GM19372 (cell line): ENCODE measurements around the gene ZNF804B.
"Not testable (repeated sequence)": the region's sequence is repeated elsewhere in the genome, so short reads cannot be mapped to it uniquely, and the experiment has no call there.

Source experiments
- ATAC-seq: cut with Tn5 transposase; IDR thresholded peaks from one replicate; pipeline ENCODE4 v1.9.1; 2021; ENCODE audit warnings: mild to moderate bottlenecking, low read depth, moderate library complexity; ENCODE audit not compliant: unreplicated experiment

The ZNF804B gene

GRCh38 chr7:89223900-89224395 is 464.4 kb downstream of the ZNF804B start:
- no peak for ATAC-seq

- ATAC-seq, result not testable (repeated sequence)
These were observed 469.2 kb downstream of the ZNF804B start for GRCh38 chr7:89228688-89229171.

GRCh38 chr7:89238156-89238555 is 478.7 kb downstream of the ZNF804B start:
- ATAC-seq, result no peak

GRCh38 chr7:89246196-89246595 is 486.7 kb downstream of the ZNF804B start:
- ATAC-seq, result no peak

- ATAC-seq, result no peak
These were observed 487.7 kb downstream of the ZNF804B start for GRCh38 chr7:89247207-89247606.

GRCh38 chr7:89259085-89259484 is 499.6 kb downstream of the ZNF804B start:
- no peak for ATAC-seq

GRCh38 chr7:89264126-89264525 is 504.6 kb downstream of the ZNF804B start:
- ATAC-seq, result no peak

GRCh38 chr7:89265631-89266030 is 506.1 kb downstream of the ZNF804B start:
- no peak for ATAC-seq

- ATAC-seq, result no peak
These were observed 523.8 kb downstream of the ZNF804B start for GRCh38 chr7:89283302-89283701.

- no peak for ATAC-seq
These were observed 549.0 kb downstream of the ZNF804B start for GRCh38 chr7:89308535-89308934.

- ATAC-seq, result no peak
These were observed 552.4 kb downstream of the ZNF804B start for GRCh38 chr7:89311886-89312285.

- ATAC-seq, result no peak
These were observed 553.1 kb downstream of the ZNF804B start for GRCh38 chr7:89312551-89312950.

GRCh38 chr7:89316584-89317251 is 557.2 kb downstream of the ZNF804B start:
- no peak for ATAC-seq

- ATAC-seq, result no peak
These were observed 572.5 kb downstream of the ZNF804B start for GRCh38 chr7:89332026-89332425.

- no peak for ATAC-seq
These were observed 575.3 kb downstream of the ZNF804B start for GRCh38 chr7:89334797-89335196.

GRCh38 chr7:89335490-89335889 is 576.0 kb downstream of the ZNF804B start:
- no peak for ATAC-seq

GRCh38 chr7:89336121-89336520 is 576.6 kb downstream of the ZNF804B start:
- ATAC-seq, result no peak

- ATAC-seq, result no peak
These were observed 580.2 kb downstream of the ZNF804B start for GRCh38 chr7:89339748-89340147.

- no peak for ATAC-seq
These were observed 597.6 kb downstream of the ZNF804B start for GRCh38 chr7:89357121-89357520.

GRCh38 chr7:89377219-89377618 is 617.7 kb downstream of the ZNF804B start:
- no peak for ATAC-seq

- no peak for ATAC-seq
These were observed 625.9 kb downstream of the ZNF804B start for GRCh38 chr7:89385411-89385810.
